Jurkat, Clone E6-1 (cell line): ENCODE measurements around the gene C17orf113.

Experiments used
- DNase-seq: peaks from one replicate; pipeline ENCODE4 v3.0.0-alpha.2; 2011; ENCODE audit warnings: low read depth, low spot score
- H3K4me3 ChIP-seq: 2 replicates; pipeline ENCODE4 v1.5.1; 2011; ENCODE audit warnings: mild to moderate bottlenecking, low read length, control low read depth, moderate library complexity

The C17orf113 gene

DNA sequence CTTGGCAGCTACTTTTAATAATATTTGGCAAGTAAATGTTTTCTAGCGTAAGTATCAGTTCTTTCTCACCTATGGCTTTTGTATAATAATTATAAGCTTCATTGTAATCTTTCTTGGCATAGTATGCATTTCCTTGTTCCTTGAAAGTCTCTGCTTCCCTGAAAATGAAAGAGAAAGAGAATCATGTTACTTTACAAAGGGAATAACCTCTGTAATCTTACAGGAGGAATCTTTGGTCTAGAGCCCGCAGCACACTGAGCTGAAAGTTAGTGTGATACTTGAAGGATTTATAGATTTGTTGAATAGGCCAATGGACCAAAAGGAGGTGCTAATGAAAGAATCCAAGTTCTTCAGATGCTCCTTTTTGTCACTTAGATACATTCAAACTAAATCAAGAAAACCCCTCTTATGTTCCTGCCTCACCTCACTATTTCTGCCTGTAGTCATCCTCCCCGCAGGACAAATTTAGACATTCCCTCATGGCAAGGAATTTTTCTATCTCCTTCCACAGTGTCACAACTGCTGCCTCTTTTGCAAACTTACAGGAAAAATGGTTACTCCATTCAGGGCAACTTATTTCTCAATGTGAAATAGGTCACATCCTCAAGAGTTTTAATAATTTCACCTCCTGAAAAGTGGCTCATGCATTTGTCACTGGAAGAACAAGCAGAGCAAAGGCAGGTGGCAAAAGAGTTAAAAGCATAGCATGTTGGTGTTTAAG, 49.8 kb downstream of the C17orf113 start:
- no peak overlapping the region for H3K4me3 ChIP-seq
- DNase-seq = no peak

DNA sequence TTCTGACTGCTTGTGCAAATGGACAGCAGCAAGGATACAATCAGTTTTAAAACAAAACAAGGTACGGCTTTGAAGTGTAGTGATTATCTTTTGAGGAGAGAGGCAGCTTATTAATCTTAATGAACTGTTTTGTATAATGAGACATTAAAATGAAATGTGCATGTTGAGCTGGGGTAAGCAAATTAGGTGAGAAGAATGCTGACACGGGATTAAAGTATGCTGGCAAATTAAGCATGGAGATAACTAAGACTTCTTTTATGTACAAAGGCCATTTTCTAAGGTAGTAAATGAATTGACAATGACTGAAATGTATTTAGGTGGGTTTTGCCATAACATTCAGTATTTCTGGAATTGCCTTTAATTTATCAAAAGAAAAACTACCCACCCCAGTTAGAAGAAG, 51.9 kb downstream of the C17orf113 start:
- H3K4me3 ChIP-seq = no peak overlapping the region
- no peak for DNase-seq

DNA sequence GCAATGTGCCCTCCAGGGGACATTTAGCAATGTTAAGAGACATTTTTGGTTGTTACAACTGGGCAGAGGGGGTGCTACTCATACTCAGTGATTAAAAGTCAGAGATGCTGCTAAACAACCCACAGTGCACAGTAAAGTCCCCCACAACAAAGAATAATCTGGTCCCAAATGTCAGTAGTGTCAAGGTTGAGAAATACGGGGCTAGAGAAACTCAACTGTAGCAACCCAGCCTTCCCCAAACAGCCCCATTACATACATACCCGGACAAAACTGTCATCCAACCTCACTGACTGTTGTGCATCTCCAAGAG, 53.6 kb downstream of the C17orf113 start:
- no peak for DNase-seq
- H3K4me3 ChIP-seq = no peak overlapping the region

DNA sequence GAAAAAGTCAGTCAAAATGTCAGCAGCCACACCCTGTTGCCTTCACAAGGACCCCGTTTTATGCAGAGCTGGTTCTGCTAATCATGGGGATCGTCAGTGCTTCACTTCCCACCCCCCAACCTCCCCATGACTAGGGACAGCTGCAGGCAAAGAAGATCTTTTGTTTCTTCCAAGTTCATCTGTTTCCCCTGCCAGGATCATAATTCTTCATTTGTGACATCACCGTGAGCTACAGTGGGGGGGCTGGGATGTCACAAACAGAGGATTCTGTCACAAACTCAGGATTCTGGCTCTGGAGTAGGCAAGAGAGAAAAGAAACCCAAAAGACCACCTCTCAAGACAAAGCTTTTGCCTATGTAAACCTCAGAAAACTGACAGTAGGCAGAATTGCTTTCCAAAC, 57.8 kb downstream of the C17orf113 start:
- no peak overlapping the region for H3K4me3 ChIP-seq
- no peak for DNase-seq

- DNase-seq = no peak
- no peak overlapping the region for H3K4me3 ChIP-seq
Observed at GRCh38 chr17:41989702-41990419, 60.5 kb downstream of the C17orf113 start.

GRCh38 chr17:41988418-41988817, 62.0 kb downstream of the C17orf113 start:
- no peak for DNase-seq

More at GRCh38 chr17:41988418-41988817, 62.0 kb downstream of the C17orf113 start:
- H3K4me3 ChIP-seq = no peak overlapping the region
